ENCODE data around the gene SEPTIN1. TPM values are rescaled to one million over a fixed set of nuclear protein-coding genes. Genes with fewer than 3 reads are reported as not detected.

Gene SEPTIN1
- total and polyA plus RNA-seq, 2 of the 13 experiments (the other 11 are each of a cell fraction or from before 2014, with no cell fraction given), result 0.18 to 0.67 TPM

- TF ChIP-seq ISX (CRISPR knock-in tag; conservative IDR thresholded peaks at IDR 0.05) (no peak), JUND (CRISPR knock-in tag; IDR thresholded peaks at IDR 0.05) (no peak; the same call in 1 of the 2 replicates), PHF20 (CRISPR knock-in tag; IDR thresholded peaks at IDR 0.05) (peak; percentile 75), NCOA5 (CRISPR knock-in tag; IDR thresholded peaks at IDR 0.05) (no peak), ONECUT2 (CRISPR knock-in tag; IDR thresholded peaks at IDR 0.05) (no peak), PLSCR1 (CRISPR knock-in tag; IDR thresholded peaks at IDR 0.05; ENCODE audit: borderline replicate concordance) (no peak), MLX (CRISPR knock-in tag; IDR thresholded peaks at IDR 0.05) (no peak), MEF2D (CRISPR knock-in tag; IDR thresholded peaks at IDR 0.05) (peak; percentile 80), BCL3 (CRISPR knock-in tag; IDR thresholded peaks at IDR 0.05) (peak; percentile 90; the same call in 1 of the 2 replicates), ZNF788 (CRISPR knock-in tag; IDR thresholded peaks at IDR 0.05; ENCODE audit: borderline replicate concordance) (peak; percentile 94), ZSCAN9 (CRISPR knock-in tag; IDR thresholded peaks at IDR 0.05; ENCODE audit: borderline replicate concordance) (peak; percentile 50; the same call in 1 of the 2 replicates), DDIT3 (CRISPR knock-in tag; IDR thresholded peaks at IDR 0.05) (no peak), NR2F2 (IDR thresholded peaks at IDR 0.05; ENCODE audit: borderline replicate concordance, low read depth) (no peak), STAT5B (CRISPR knock-in tag; IDR thresholded peaks at IDR 0.05) (no peak), ELF1 (CRISPR knock-in tag; IDR thresholded peaks at IDR 0.05) (peak; percentile 25; the same call in 1 of the 2 replicates), ZFP82 (CRISPR knock-in tag; IDR thresholded peaks at IDR 0.05; ENCODE audit: borderline replicate concordance) (no peak), HBP1 (CRISPR knock-in tag; IDR thresholded peaks at IDR 0.05; ENCODE audit: low read depth) (no peak), SALL2 (CRISPR knock-in tag; IDR thresholded peaks at IDR 0.05) (peak; percentile 22; the same call in 1 of the 2 replicates), ZBTB33 (CRISPR knock-in tag; IDR thresholded peaks at IDR 0.05) (peak; percentile 7; the same call in 1 of the 2 replicates)
These were observed 24.9 kb upstream of the SEPTIN1 start, which contains the start of gene ZNF771 (continued) for GRCh38 chr16:30407102-30407803.
